ENCODE measurements around the gene TMEM130. TPM values are rescaled to one million over a fixed set of nuclear protein-coding genes. Genes with fewer than 3 reads are reported as not detected.

TMEM130 gene
- total and polyA plus RNA-seq, 4 donors = not detected

DNA sequence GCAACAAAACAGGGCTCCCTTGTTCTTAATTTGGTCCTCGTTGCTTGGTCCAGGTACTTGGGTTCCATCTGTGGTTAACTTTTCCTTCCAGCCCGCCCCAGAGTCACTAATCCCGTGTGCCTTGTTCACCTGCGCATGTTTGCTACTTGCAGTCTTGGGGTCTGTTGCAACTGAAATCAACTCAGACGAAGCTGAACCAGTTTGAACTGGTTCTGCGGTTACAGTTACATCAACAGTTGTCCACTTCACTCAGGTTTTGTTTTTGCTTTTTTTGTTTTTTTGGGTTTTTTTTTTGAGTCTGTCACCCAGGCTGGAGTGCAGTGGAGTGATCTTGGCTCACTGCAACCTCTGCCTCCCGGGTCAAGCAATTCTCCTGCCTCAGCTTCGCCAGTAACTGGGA is 43.2 kb upstream of the TMEM130 start:
- H3K4me3 ChIP-seq (ENCODE audit: low read depth in 1 of 3, low read length in 3 of 3) = no peak overlapping the region
- 92% methylated on average over 8 of the region's 8 CpGs for WGBS
- no peak overlapping the region for H3K9ac ChIP-seq (ENCODE audit: low read depth in 1 of 2, low read length in 2 of 2)
- peaks cover 32 to 80% (median 62%) of the 10 kb centered on the region in 4 donors for H3K36me3 ChIP-seq (ENCODE audit: control insufficient read depth in 4 of 4, insufficient read depth in 3 of 4, low read depth in 1 of 4, low read length in 3 of 4)
- no peak for DNase-seq (ENCODE audit: low spot score)
- TF ChIP-seq, protein P1, sequence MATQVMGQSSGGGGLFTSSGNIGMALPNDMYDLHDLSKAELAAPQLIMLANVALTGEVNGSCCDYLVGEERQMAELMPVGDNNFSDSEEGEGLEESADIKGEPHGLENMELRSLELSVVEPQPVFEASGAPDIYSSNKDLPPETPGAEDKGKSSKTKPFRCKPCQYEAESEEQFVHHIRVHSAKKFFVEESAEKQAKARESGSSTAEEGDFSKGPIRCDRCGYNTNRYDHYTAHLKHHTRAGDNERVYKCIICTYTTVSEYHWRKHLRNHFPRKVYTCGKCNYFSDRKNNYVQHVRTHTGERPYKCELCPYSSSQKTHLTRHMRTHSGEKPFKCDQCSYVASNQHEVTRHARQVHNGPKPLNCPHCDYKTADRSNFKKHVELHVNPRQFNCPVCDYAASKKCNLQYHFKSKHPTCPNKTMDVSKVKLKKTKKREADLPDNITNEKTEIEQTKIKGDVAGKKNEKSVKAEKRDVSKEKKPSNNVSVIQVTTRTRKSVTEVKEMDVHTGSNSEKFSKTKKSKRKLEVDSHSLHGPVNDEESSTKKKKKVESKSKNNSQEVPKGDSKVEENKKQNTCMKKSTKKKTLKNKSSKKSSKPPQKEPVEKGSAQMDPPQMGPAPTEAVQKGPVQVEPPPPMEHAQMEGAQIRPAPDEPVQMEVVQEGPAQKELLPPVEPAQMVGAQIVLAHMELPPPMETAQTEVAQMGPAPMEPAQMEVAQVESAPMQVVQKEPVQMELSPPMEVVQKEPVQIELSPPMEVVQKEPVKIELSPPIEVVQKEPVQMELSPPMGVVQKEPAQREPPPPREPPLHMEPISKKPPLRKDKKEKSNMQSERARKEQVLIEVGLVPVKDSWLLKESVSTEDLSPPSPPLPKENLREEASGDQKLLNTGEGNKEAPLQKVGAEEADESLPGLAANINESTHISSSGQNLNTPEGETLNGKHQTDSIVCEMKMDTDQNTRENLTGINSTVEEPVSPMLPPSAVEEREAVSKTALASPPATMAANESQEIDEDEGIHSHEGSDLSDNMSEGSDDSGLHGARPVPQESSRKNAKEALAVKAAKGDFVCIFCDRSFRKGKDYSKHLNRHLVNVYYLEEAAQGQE (IDR thresholded peaks at IDR 0.05) = no peak
- TF ChIP-seq SP1 (IDR thresholded peaks at IDR 0.05) (no peak), JUND (IDR thresholded peaks at IDR 0.05) (no peak), RXRA (IDR thresholded peaks at IDR 0.05) (no peak), FOXA1 (IDR thresholded peaks at IDR 0.05) (no peak), GABPA (IDR thresholded peaks at IDR 0.05 in 1 of 2, conservative IDR thresholded peaks at IDR 0.05 in 1 of 2) (no peak), EGR1 (IDR thresholded peaks at IDR 0.05; ENCODE audit: low read depth in 2 of 2) (no peak), RAD21 (IDR thresholded peaks at IDR 0.05) (no peak), FOXA2 (IDR thresholded peaks at IDR 0.05) (no peak), YY1 (IDR thresholded peaks at IDR 0.05) (no peak), NR2F2 (IDR thresholded peaks at IDR 0.05) (no peak), TAF1 (conservative IDR thresholded peaks at IDR 0.05) (no peak), HNF4A (conservative IDR thresholded peaks at IDR 0.05) (no peak)
- TF ChIP-seq, protein P2, sequence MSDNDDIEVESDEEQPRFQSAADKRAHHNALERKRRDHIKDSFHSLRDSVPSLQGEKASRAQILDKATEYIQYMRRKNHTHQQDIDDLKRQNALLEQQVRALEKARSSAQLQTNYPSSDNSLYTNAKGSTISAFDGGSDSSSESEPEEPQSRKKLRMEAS (IDR thresholded peaks at IDR 0.05) = no peak
- TF ChIP-seq, protein P3, sequence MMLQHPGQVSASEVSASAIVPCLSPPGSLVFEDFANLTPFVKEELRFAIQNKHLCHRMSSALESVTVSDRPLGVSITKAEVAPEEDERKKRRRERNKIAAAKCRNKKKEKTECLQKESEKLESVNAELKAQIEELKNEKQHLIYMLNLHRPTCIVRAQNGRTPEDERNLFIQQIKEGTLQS (IDR thresholded peaks at IDR 0.05) = no peak
- H3K27me3 ChIP-seq (ENCODE audit: control insufficient read depth in 4 of 4, insufficient read depth in 4 of 4, low read length in 3 of 4) = no peaks in the 10 kb centered on the region
- no peaks in the 10 kb centered on the region for H3K9me3 ChIP-seq (ENCODE audit: control insufficient read depth in 4 of 4, low read length in 3 of 4)
- no peaks in the 10 kb centered on the region for H3K4me1 ChIP-seq (ENCODE audit: control insufficient read depth in 4 of 4, insufficient read depth in 4 of 4, low read length in 3 of 4)
- no peak overlapping the region for H3K27ac ChIP-seq (ENCODE audit: low read depth in 1 of 2, low read length in 2 of 2)

DNA sequence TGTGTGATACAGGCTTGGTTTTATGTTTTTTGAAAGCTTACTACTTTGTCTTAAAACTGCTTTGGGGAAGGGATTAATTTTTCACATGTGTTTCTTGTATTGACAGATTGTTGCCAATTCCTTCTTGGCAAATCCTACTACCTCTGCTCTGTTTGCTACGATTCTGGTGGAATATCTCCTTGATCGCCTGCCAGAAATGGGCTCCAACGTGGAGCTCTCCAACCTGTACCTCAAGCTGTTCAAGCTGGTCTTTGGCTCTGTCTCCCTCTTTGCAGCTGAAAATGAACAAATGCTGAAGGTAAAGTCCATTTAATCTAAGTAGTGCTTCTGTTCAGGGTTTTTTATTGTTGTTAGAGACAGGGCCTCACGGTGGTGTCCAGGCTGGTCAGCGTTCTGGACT is 42.1 kb upstream of the TMEM130 start:
- TF ChIP-seq SP1 (IDR thresholded peaks at IDR 0.05) (no peak), FOXA2 (IDR thresholded peaks at IDR 0.05) (no peak), HNF4A (conservative IDR thresholded peaks at IDR 0.05) (no peak)
- TF ChIP-seq, protein P4, sequence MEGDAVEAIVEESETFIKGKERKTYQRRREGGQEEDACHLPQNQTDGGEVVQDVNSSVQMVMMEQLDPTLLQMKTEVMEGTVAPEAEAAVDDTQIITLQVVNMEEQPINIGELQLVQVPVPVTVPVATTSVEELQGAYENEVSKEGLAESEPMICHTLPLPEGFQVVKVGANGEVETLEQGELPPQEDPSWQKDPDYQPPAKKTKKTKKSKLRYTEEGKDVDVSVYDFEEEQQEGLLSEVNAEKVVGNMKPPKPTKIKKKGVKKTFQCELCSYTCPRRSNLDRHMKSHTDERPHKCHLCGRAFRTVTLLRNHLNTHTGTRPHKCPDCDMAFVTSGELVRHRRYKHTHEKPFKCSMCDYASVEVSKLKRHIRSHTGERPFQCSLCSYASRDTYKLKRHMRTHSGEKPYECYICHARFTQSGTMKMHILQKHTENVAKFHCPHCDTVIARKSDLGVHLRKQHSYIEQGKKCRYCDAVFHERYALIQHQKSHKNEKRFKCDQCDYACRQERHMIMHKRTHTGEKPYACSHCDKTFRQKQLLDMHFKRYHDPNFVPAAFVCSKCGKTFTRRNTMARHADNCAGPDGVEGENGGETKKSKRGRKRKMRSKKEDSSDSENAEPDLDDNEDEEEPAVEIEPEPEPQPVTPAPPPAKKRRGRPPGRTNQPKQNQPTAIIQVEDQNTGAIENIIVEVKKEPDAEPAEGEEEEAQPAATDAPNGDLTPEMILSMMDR (IDR thresholded peaks at IDR 0.05; ENCODE audit: low read depth, low read length, missing input control) = no peak
- Histone ChIP-seq H3K36me3 (ENCODE audit: control insufficient read depth in 4 of 4, insufficient read depth in 3 of 4, low read depth in 1 of 4, low read length in 3 of 4) (peaks cover 31 to 76% (median 60%) of the 10 kb centered on the region in 4 donors), H3K9ac (ENCODE audit: low read depth in 1 of 2, low read length in 2 of 2) (no peak overlapping the region), H3K9me3 (ENCODE audit: control insufficient read depth in 4 of 4, low read length in 3 of 4) (no peaks in the 10 kb centered on the region), H3K27me3 (ENCODE audit: control insufficient read depth in 4 of 4, insufficient read depth in 4 of 4, low read length in 3 of 4) (no peaks in the 10 kb centered on the region), H3K4me1 (ENCODE audit: control insufficient read depth in 4 of 4, insufficient read depth in 4 of 4, low read length in 3 of 4) (no peaks in the 10 kb centered on the region), H3K27ac (ENCODE audit: low read depth in 1 of 2, low read length in 2 of 2) (no peak overlapping the region), H3K4me3 (ENCODE audit: low read depth in 1 of 3, low read length in 3 of 3) (no peak overlapping the region)
- DNase-seq (ENCODE audit: low spot score) = no peak
- WGBS = 84% methylated on average over 5 of the region's 5 CpGs

All from liver (tissue), 9 donors.